OCI-M2 (cell line): ENCODE data around the gene RCE1.
A peak's percentile ranks its signal among the peaks of the same experiment; 100 is the strongest.
"Not testable (repeated sequence)": the region's sequence is repeated elsewhere in the genome, so short reads cannot be mapped to it uniquely, and the experiment has no call there.

Source experiments
- DNase-seq: peaks from one replicate; lab custom pipeline; 2025; ENCODE audit not compliant: unreplicated experiment; lab: John Stamatoyannopoulos, UW

Gene RCE1

GRCh38 chr11:66842896-66843775 lies at the start of gene RCE1:
Gene RCE1, plus strand, starts transcription at chr11:66843441. Its CDS starts 15 bp downstream, at chr11:66843456.
- peak; percentile 4 for DNase-seq

- DNase-seq: not testable (repeated sequence)
These were observed 43.4 kb upstream of the RCE1 start for GRCh38 chr11:66799815-66800214.

GRCh38 chr11:66800720-66801428 lies 42.4 kb upstream of the RCE1 start:
- DNase-seq: no peak

GRCh38 chr11:66809592-66809991 lies 33.6 kb upstream of the RCE1 start:
- DNase-seq: no peak

GRCh38 chr11:66810576-66811185 lies 32.6 kb upstream of the RCE1 start:
- no peak for DNase-seq

- no peak for DNase-seq
These were observed 28.6 kb upstream of the RCE1 start for GRCh38 chr11:66814678-66815077.

- DNase-seq: no peak
These were observed 27.6 kb upstream of the RCE1 start for GRCh38 chr11:66815646-66816045.

GRCh38 chr11:66818231-66818955 lies 24.8 kb upstream of the RCE1 start:
- DNase-seq: no peak

GRCh38 chr11:66820381-66820780 lies 22.9 kb upstream of the RCE1 start:
- DNase-seq: no peak

GRCh38 chr11:66820901-66821300 lies 22.3 kb upstream of the RCE1 start:
- no peak for DNase-seq

- no peak for DNase-seq
These were observed 19.5 kb upstream of the RCE1 start for GRCh38 chr11:66823700-66824099.

- DNase-seq: not testable (repeated sequence)
These were observed 18.7 kb upstream of the RCE1 start for GRCh38 chr11:66824573-66824972.

- DNase-seq: no peak
These were observed 8.7 kb upstream of the RCE1 start for GRCh38 chr11:66834539-66834845.

GRCh38 chr11:66834943-66835342 lies 8.3 kb upstream of the RCE1 start:
- no peak for DNase-seq

GRCh38 chr11:66835768-66836405 lies 7.4 kb upstream of the RCE1 start:
- DNase-seq: no peak

GRCh38 chr11:66840317-66841091 lies 2.7 kb upstream of the RCE1 start:
- DNase-seq: no peak

- no peak for DNase-seq
These were observed 1.4 kb upstream of the RCE1 start for GRCh38 chr11:66841861-66842260.

- DNase-seq: no peak
These were observed 743 bp upstream of the RCE1 start for GRCh38 chr11:66842501-66842895.

GRCh38 chr11:66843776-66844495 lies 695 bp downstream of the RCE1 start:
- no peak for DNase-seq
